Peyer's patch (tissue), 4 donors: ENCODE data around the gene NELL1.

Experiments
- POLR2A ChIP-seq, 2 donors: fragments of 450-650 bp; IDR thresholded peaks; one replicate each; pipeline ENCODE4 v1.5.1; 2017; ENCODE audit warnings: antibody characterized with exemption in 2 of 2, mild to moderate bottlenecking in 2 of 2, moderate library complexity in 2 of 2
- TF ChIP-seq, protein P1 (sequence below), 6 experiments: fragments of 450-650 bp in 4 of 6; fragments of 200-600 bp in 2 of 6; sonication (generic) in 1 of 6; IDR thresholded peaks; one replicate each; pipeline ENCODE4 v1.5.1; 2017 to 2019; ENCODE audit warnings: antibody characterized with exemption in 6 of 6, mild to moderate bottlenecking in 3 of 6, moderate library complexity in 1 of 6

DNA sequence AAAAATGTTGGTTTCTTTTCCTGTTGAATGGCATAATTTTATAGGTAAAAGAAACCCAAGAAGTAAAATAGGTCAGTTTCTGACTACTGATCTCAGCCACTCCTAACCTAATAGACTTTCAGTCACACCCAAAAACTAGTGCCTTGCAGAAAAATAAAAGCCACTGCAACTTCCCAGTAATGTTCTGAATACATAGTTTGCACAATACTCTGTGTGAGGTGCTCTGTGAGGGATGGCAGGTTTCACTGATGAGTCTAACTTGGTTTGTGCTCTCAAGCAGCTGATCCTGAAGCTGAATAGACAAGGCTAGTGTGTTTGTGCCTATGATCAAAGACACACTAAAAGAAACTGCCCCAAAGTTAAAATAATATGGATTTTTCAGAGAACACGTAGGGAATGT, 758.3 kb downstream of the NELL1 start:
- TF ChIP-seq, protein P1, sequence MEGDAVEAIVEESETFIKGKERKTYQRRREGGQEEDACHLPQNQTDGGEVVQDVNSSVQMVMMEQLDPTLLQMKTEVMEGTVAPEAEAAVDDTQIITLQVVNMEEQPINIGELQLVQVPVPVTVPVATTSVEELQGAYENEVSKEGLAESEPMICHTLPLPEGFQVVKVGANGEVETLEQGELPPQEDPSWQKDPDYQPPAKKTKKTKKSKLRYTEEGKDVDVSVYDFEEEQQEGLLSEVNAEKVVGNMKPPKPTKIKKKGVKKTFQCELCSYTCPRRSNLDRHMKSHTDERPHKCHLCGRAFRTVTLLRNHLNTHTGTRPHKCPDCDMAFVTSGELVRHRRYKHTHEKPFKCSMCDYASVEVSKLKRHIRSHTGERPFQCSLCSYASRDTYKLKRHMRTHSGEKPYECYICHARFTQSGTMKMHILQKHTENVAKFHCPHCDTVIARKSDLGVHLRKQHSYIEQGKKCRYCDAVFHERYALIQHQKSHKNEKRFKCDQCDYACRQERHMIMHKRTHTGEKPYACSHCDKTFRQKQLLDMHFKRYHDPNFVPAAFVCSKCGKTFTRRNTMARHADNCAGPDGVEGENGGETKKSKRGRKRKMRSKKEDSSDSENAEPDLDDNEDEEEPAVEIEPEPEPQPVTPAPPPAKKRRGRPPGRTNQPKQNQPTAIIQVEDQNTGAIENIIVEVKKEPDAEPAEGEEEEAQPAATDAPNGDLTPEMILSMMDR (IDR thresholded peaks at IDR 0.05), result no peak
- TF ChIP-seq POLR2A (IDR thresholded peaks at IDR 0.05), result no peak
